HG02763 (cell line): Measurements from ENCODE around the gene PRDM16.
"Not testable (repeated sequence)": the region's sequence is repeated elsewhere in the genome, so short reads cannot be mapped to it uniquely, and the experiment has no call there.

Source experiments
- ATAC-seq: cut with Tn5 transposase; IDR thresholded peaks from one replicate; pipeline ENCODE4 v1.9.1; 2021; ENCODE audit warnings: mild to moderate bottlenecking, moderate library complexity; ENCODE audit not compliant: unreplicated experiment

PRDM16 gene

DNA sequence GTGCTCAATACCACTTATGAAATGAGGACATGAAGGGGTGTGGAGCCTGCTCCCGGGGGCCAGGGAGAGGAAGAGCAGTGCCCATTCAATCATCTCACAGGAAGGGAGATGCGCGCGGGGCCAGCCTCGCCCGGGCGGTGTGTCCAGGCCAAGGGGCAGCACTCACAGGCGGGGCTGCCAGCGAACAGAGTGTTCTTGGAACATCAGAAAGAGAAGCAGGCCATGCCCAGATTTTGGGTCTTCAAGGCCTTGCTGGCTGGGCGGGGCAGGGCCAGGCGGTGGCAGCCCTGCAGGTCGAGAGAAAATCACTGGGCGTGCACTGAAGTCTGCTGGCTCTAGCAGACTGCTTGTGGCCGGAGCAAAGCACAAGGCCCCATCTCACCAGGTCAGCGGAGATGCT lies 168.6 kb downstream of the PRDM16 start:
- no peak for ATAC-seq

DNA sequence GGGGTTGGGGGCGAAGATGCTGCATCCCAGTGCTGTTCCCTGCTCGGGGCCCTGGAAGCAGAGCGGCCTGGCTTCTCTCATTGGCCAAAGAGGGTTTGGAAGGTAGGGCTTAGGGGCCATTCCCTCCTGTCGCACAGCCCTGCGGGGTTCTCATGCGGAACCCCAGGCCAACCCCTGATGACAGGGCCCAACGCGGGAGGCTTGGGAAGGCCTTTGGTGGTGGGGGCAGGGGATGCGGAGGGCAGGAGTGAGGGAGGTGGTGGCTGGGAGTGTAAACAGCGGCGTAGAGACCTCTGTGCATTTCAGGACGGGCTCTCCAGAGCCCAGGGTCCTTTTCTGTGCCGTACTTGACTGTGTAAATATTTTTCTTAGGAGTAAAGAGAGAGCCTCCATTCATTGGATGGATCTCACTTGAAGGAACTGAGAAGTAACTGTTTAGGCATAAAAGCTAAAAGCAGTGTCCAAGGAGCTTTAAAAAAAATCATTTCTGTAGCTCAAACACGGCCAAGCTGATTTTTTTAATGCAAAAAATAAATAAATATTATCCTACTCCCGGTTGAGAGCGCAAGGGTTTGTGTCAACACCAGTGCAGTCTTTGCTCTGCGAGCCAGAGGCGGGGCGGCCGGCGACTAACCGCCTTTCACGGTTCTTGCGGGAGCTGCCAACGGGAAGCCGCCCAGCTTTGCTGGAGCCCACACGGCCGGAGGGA lies 169.1 kb downstream of the PRDM16 start:
- no peak for ATAC-seq

DNA sequence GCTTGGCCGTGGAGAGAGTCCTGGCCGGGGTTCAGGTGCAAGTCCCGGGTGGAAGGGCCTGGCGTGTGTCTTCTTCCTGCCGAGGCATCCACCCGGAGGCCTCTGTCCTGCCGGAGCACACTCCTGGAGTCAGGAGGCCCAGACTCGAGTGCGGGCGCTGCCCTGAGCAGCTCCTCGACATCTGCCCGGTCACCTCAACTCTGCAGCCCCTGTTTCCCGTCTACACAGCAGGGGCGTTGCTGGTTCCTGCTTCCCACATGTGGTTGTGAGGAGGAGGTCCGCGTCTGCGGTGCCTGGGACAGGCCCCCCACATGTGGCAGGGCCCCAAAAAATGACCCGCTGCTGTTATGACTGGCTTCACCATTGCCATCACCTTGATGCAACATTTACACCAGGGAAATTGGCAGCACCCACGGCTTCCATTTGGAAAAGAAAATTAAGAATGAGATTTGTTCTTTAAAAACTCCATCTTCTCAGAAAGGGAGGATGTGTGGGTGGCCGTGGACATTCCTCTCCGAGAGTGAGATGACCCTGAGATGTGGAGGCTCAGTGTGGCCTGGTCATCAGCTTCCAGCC lies 169.8 kb downstream of the PRDM16 start:
- no peak for ATAC-seq

DNA sequence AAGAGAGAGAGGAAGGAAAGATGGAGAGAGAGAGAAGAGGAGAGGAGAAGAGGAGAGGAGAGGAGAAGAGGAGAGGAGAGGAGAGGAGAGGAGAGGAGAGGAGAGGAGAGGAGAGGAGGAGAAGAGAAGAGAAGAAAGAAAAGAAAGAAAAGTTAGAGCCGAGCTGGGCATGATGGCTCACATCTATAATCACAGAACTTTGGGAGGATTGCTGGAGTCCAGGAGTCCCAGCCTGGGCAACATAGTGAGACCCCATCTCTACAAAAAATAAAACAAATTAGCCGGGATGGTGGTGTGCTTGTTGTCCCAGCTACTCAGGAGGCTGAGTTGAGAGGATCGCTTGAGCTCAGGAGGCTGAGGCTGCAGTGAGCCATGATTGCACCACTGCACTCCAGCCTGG lies 171.0 kb downstream of the PRDM16 start:
- ATAC-seq, result not testable (repeated sequence)

DNA sequence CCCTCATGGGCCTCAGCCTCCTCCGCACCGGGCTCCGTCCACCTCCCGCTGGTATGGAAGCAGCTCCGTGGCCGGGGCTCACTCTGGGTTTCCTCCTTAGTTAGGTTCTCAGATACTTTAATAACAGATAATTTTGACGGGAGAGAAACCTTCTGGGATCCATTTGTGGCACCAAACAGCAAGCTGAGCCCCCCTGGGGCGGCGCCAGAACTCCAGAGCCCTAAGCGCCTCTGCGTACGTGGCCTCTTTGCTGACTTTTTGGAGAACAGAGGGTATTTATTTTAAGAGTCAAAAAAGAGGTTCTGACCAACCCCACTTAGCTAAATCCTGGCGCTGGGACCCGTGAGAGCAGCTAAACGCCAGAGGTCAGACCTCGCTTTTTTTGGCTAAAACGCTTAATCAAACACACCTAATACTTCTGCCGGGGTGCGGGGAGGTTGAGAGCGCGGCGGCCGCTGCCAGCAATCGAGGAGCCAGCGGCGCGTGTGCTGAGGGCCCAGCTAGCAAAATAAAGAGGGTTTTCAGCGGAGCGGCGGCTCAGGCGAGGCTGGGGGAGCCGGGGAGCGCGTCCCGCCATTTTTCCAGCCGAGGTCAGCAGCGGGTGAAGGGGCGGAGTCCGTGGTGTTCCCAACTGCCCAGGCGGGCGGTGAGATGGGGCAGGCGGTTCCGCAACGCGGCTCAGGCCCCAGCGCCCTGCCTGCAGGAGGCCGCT lies 171.7 kb downstream of the PRDM16 start:
- ATAC-seq, result no peak

GRCh38 chr1:3241236-3241550 lies 172.2 kb downstream of the PRDM16 start:
- no peak for ATAC-seq

DNA sequence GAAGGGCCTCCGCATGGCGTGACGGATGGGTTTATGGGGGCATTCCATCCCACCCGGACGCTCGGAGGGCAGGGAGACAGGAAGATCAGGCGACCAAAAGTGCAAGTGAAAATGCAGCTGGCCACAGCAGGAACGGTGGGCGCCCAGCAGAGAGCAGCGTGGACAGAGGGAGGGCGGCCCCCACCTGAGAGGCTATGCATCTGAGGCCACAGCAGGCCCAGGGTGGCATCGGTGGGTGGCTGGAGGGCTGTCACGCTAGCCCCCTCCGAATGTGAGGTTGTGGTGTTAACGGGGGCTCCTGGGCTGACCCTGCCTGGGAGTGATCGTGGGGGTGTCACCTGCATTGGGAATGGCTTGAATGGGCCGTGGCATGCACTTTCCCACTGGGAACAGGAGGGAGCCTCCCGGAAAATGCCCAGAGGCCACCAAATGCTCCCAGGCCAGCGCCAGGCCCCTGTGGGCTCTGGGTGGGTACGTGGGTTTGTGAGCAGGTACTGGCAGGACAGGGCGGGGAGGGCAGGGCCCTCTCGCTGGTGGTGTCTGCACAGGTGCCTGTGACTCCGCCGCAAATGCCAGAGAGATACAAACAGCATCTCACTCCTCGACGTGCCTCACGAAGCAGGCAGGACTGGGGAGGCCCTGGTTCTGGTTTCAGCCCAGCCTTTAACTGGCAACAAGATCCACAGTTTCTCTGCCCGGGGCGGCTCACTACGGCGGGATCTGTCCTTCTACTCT lies 172.8 kb downstream of the PRDM16 start:
- ATAC-seq, result no peak

GRCh38 chr1:3242408-3243260 lies 173.6 kb downstream of the PRDM16 start:
- ATAC-seq, result no peak

DNA sequence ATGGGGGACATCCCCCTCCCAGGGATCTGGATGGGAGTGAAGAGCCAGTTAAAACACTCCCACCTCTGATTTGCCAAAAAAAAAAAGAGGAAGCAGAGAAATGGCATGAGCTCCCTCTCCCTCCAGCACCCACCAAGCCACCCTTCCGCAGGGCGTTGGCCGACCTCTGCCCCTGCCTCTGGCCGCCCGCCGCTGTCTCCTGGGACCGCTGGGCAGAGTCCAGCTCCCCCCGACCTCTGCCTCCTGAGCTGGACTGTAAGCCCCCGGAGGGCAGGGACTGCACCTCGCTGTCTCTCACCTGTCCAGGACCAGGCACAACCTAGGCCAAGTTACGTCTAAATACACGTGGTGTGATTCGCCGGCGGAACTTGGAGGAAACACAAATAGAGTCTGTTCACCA lies 174.3 kb downstream of the PRDM16 start:
- no peak for ATAC-seq

- no peak for ATAC-seq
Observed at GRCh38 chr1:3244025-3244926, 175.3 kb downstream of the PRDM16 start.

DNA sequence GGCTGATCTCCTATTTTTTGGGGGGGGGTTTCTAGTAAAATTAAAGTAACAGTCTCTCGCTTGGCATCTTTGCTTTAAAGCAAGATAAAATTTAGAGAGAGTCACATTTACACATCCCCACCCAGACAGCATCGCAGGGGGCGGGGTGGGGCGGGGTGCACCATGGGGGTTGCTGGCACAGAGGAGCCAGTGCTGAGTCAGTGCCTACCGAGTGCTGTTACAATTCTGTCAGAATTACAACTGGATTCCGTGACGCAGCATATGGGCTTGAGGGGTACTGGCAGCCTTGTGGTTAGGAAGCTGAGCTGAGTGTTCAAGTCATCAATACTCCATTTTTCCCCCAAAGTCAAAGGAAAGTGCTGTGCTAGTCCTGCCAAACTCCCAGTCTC lies 175.9 kb downstream of the PRDM16 start:
- ATAC-seq, result no peak

GRCh38 chr1:3245344-3245743 lies 176.3 kb downstream of the PRDM16 start:
- ATAC-seq, result no peak

DNA sequence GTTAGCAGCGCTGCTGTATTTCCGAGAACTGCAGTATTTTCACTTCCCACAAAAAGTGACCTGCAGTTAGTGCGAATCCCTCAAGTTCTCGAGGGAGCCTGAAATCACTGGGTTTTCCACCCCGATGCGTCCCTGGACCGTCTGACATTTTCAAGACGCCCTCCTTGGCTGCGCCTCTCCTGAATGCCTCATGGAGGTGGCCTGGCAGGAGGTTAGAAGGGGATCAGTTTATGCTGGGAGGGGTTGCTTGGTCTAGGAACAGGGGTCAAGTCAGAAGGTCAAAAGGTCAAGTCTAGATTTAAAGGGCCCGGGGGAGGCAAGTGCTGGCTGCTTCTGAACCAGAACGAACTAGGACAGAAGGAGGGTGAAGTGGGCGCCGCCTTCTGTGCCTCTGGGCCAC lies 176.8 kb downstream of the PRDM16 start:
- ATAC-seq, result no peak

- ATAC-seq, result no peak
Observed at GRCh38 chr1:3246251-3246650, 177.2 kb downstream of the PRDM16 start.

DNA sequence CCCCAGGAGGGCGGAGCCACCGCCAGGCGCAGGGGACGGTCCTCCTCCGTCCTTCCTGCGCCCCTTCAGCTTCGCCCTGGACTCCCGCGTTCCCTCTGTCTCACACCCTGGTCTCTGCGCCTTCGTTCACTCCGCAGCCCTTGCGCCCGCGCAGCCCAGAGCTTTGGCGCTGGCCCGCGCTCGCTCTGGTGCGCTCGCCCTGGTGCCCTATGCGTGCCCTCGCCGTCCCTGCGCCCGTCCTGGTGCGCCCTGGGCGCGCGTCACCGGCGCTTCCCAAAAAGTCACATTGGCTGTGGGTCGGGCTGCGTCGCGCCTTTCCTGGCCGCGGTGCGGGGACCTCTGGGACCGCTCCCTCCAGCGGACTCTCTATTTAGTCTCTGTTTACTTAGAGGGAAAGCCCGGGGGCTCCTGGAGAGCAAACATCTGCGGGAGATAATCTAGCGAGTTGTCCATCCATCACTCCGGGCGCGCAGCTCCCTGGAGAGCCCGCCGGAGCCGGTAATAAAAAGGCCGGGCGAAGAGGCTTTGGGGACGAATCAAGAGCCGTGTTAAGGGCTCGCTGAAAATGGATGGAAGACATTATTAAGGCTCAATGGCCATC lies 178.6 kb downstream of the PRDM16 start:
- ATAC-seq, result no peak

DNA sequence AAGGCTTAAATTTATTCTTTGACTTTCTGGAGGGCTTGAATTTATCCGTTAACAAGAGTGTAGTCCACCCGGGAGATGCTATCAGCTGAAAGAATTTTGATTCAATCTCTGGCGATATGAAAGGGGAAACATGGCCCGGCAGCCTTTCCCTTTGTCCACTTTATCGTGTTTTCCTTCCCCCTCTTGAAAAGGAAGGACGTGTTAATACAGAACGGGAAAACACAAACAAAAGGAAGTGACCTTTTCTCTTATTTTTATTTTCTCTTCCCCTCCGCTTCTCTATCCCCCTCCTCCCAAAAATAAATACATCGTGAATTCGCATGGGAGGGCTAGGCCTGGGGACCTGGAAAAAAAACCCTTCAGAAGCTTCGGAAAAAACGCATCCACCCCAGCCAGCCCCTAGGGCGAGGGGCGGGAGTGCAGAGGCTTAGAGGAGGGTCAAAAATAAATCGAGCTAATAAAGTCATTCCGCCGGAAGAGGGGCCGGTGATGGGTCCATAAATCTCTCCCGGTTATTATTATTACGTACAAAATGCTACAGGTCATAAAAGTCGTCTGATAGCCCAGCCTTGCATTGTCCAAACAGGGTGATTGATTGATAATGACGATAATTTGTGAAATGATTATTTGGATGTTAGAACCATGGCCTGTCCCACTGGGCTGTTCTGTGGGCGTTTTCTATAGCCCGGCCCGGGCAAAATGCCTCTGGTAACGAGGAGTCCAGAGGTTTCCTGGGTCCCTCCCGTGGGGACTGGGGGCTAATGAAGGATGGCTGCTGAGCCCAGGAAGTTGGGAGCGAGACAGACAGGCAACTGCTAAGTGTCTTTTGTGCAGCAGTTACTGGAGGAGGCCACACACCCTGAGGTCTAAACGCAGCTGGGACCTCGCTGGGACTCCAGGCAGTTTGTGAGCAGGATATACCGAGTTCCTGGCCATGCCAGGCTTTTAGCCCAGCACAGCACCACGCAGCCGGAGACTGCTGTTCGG lies 179.4 kb downstream of the PRDM16 start:
- ATAC-seq, result no peak

DNA sequence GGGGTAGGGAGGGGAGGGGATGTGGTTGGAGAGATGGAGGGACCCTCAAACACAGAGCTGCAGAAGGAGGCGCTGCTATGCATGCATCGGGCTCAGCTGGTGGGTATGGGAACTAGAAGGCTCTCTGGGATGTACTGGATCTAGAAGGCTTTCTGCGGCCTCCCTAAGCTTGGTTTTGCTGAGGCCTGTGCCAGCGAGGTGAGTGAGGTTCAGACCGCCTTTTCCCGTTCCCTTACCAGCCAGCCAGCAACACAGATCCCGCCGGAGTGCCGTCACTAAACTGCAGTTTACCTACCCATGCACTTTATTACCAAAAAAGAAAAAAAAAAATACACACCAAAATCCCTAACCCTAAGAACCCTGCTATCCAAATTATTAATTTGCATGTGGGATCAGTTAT lies 180.2 kb downstream of the PRDM16 start:
- ATAC-seq, result no peak
